SK-N-SH (cell line): ENCODE measurements around the gene PPAN. TPM values are rescaled to one million over a fixed set of nuclear protein-coding genes. Genes with fewer than 3 reads are reported as not detected.

Source experiments
- CTCF ChIA-PET: fragments of 300-600, 350-600 bp; formaldehyde crosslinking; extraction: SDS; loops from one replicate; lab custom pipeline; 2021; lab: Yijun Ruan, JAX
- POLR2A ChIA-PET: fragments of 350-600 bp; sonication (Branson Sonifier 250); formaldehyde crosslinking; extraction: SDS; loops from one replicate; lab custom pipeline; 2020; ENCODE audit warnings: antibody characterized with exemption, inconsistent platforms; lab: Yijun Ruan, JAX
- DNase-seq: peaks from one replicate; pipeline ENCODE4 v3.0.0; 2012
- H2AFZ ChIP-seq: fragments of 200-600 bp; sonication (generic); 2 replicates; pipeline ENCODE4 v1.8.1; 2016; ENCODE audit warnings: antibody characterized with exemption, mild to moderate bottlenecking, low read depth
- H3F3A ChIP-seq: fragments of 200-600 bp; sonication (generic); replicated peaks from 2 replicates; pipeline ENCODE3; 2016; ENCODE audit warnings: antibody characterized with exemption, mild to moderate bottlenecking; ENCODE audit not compliant: insufficient read depth
- H3K27ac ChIP-seq, 2 experiments: fragments of 200-500 bp in 1 of 2; fragments of 200-600 bp in 1 of 2; sonication (Bioruptor generic) in 1 of 2; sonication (generic), shearing (Covaris generic) in 1 of 2; 2 replicates each; pipeline versions ENCODE4 v1.5.1 to v1.6.1; 2014 to 2016; ENCODE audit warnings: low read depth in 2 of 2, inconsistent platforms in 1 of 2, low read length in 1 of 2, mild to moderate bottlenecking in 1 of 2, mixed read lengths in 1 of 2
- H3K27me3 ChIP-seq: fragments of 200-600 bp; sonication (generic), shearing (Covaris generic); 2 replicates; pipeline ENCODE4 v1.6.1; 2016; ENCODE audit warnings: mixed run types; ENCODE audit not compliant: insufficient read depth
- H3K36me3 ChIP-seq, 2 experiments: fragments of 200-500 bp in 1 of 2; fragments of 200-600 bp in 1 of 2; sonication (Bioruptor generic) in 1 of 2; sonication (generic) in 1 of 2; replicated peaks in 1 of 2; 2 replicates each; pipeline versions ENCODE3 to v1.5.1; 2014 to 2016; ENCODE audit warnings: low read length in 1 of 2, mild to moderate bottlenecking in 1 of 2; ENCODE audit not compliant: insufficient read depth in 2 of 2, control insufficient read depth in 1 of 2
- H3K4me1 ChIP-seq, 2 experiments: fragments of 200-500 bp in 1 of 2; fragments of 200-600 bp in 1 of 2; sonication (Bioruptor generic) in 1 of 2; sonication (generic), shearing (Covaris generic) in 1 of 2; 2 replicates each; pipeline versions ENCODE4 v1.5.1 to v1.6.1; 2014 to 2016; ENCODE audit warnings: low read depth in 1 of 2, low read length in 1 of 2, mixed run types in 1 of 2; ENCODE audit not compliant: insufficient read depth in 2 of 2, control insufficient read depth in 1 of 2
- H3K4me2 ChIP-seq: fragments of 200-600 bp; sonication (generic), shearing (Covaris generic); 2 replicates; pipeline ENCODE4 v1.6.1; 2017; ENCODE audit warnings: mixed run types
- H3K4me3 ChIP-seq, 2 experiments: fragments of 200-500 bp in 1 of 2; fragments of 200-600 bp in 1 of 2; sonication (Bioruptor generic) in 1 of 2; sonication (generic), shearing (Covaris generic) in 1 of 2; 2 replicates each; pipeline versions ENCODE4 v1.5.1 to v1.8.1; 2014 to 2016; ENCODE audit warnings: low read depth in 2 of 2, inconsistent platforms in 1 of 2, low read length in 1 of 2, mild to moderate bottlenecking in 1 of 2, mixed read lengths in 1 of 2, moderate library complexity in 1 of 2
- H3K79me2 ChIP-seq: fragments of 200-600 bp; sonication (generic); 2 replicates; pipeline ENCODE4 v1.8.1; 2017; ENCODE audit warnings: mild to moderate bottlenecking; ENCODE audit not compliant: insufficient read depth
- H3K9ac ChIP-seq: fragments of 200-600 bp; sonication (generic); 2 replicates; pipeline ENCODE4 v1.6.1; 2017; ENCODE audit warnings: mixed run types
- H3K9me2 ChIP-seq: fragments of 200-600 bp; sonication (generic); 2 replicates; pipeline ENCODE4 v1.6.1; 2017; ENCODE audit warnings: mixed run types
- H3K9me3 ChIP-seq: fragments of 200-600 bp; sonication (generic); 2 replicates; pipeline ENCODE4 v1.6.1; 2017; ENCODE audit warnings: mixed run types, mild to moderate bottlenecking, moderate library complexity
- H4K20me1 ChIP-seq: fragments of 200-600 bp; sonication (generic); 2 replicates; pipeline ENCODE4 v1.6.1; 2017; ENCODE audit warnings: mild to moderate bottlenecking, mixed run types; ENCODE audit not compliant: insufficient read depth
- ELF1 ChIP-seq: IDR thresholded peaks from 2 replicates; pipeline ENCODE4 v1.4.0; 2012
- EP300 ChIP-seq, 2 experiments: IDR thresholded peaks; 2 replicates each; pipeline versions ENCODE4 v1.4.0 to v1.6.1; 2012; ENCODE audit warnings: borderline replicate concordance in 1 of 2, low read depth in 1 of 2, low read length in 1 of 2
- FOXM1 ChIP-seq: IDR thresholded peaks from 2 replicates; pipeline ENCODE4 v1.4.0; 2012; ENCODE audit warnings: low read depth, mild to moderate bottlenecking
- IRF3 ChIP-seq: fragments of 150-350 bp; IDR thresholded peaks from 2 replicates; pipeline ENCODE4 v1.6.1; 2016; ENCODE audit warnings: mild to moderate bottlenecking, low read depth, low read length
- MEF2A ChIP-seq: IDR thresholded peaks from 2 replicates; pipeline ENCODE4 v1.4.0; 2012; ENCODE audit warnings: low read depth, borderline replicate concordance
- POLR2AphosphoS5 ChIP-seq: IDR thresholded peaks from 2 replicates; pipeline ENCODE4 v1.6.1; 2012; ENCODE audit warnings: low read depth, low read length
- REST ChIP-seq: IDR thresholded peaks from 2 replicates; pipeline ENCODE4 v1.6.1; 2012; ENCODE audit warnings: mild to moderate bottlenecking, low read depth, low read length, moderate library complexity
- RFX5 ChIP-seq: IDR thresholded peaks from 2 replicates; pipeline ENCODE4 v1.6.1; 2012; ENCODE audit warnings: mild to moderate bottlenecking, improper control_type of control experiment, low read length
- SIN3A ChIP-seq: IDR thresholded peaks from 2 replicates; pipeline ENCODE4 v1.6.1; 2012; ENCODE audit warnings: low read depth, mild to moderate bottlenecking, low read length, moderate library complexity, borderline replicate concordance
- SMC3 ChIP-seq: IDR thresholded peaks from 2 replicates; pipeline ENCODE4 v1.6.1; 2012; ENCODE audit warnings: low read depth, low read length, improper control_type of control experiment
- TCF12 ChIP-seq: IDR thresholded peaks from 2 replicates; pipeline ENCODE4 v1.4.0; 2012
- USF2 ChIP-seq: fragments of 150-350 bp; IDR thresholded peaks from 2 replicates; pipeline ENCODE4 v1.6.1; 2017; ENCODE audit warnings: antibody characterized with exemption, low read length, low read depth, borderline replicate concordance
- ZBTB33 ChIP-seq: IDR thresholded peaks from 2 replicates; pipeline ENCODE4 v1.4.0; 2012; ENCODE audit warnings: low read depth, borderline replicate concordance
- WGBS: methylation state at CpG from one replicate; pipeline ENCODE4 v1.1.6; 2017; ENCODE audit warnings: low lambda C conversion rate; 5-methylcytosine and 5-hydroxymethylcytosine counted together
- polyA plus RNA-seq, 3 experiments: library from polyadenylated mRNA; depleted of rRNA; stranded (reverse); fragments of >200 nt; gene quantifications; 2 replicates each; pipeline ENCODE4 v1.2.3, GENCODE V29; 2012
- TF ChIP-seq, protein P1 (sequence below): fragments of 200-600 bp; sonication (generic); IDR thresholded peaks from 2 replicates; pipeline ENCODE4 v1.6.1; 2017; ENCODE audit warnings: antibody characterized with exemption, mild to moderate bottlenecking, moderate library complexity

Gene PPAN
- polyA plus RNA-seq, 1 of the 3 experiments (the other 2 are of a cell fraction): 75.6 TPM

- Histone ChIP-seq H3K27me3 (peaks cover 19% of the 10 kb centered on the region), H3K79me2 (no peaks in the 10 kb centered on the region), H3K4me2 (no peak overlapping the region), H4K20me1 (no peaks in the 10 kb centered on the region), H3K27ac (no peak overlapping the region), H3K9me2 (no peaks in the 10 kb centered on the region), H3K9ac (no peak overlapping the region), H3K4me1 (no peaks in the 10 kb centered on the region), H3K36me3 (no peaks in the 10 kb centered on the region), H3F3A (no peaks in the 10 kb centered on the region), H3K4me3 (no peak overlapping the region), H2AFZ (no peak overlapping the region), H3K9me3 (no peaks in the 10 kb centered on the region)
- TF ChIP-seq POLR2AphosphoS5 (no peak), IRF3 (no peak), REST (no peak), TCF12 (no peak), USF2 (no peak), MEF2A (no peak)
- TF ChIP-seq, protein P1, sequence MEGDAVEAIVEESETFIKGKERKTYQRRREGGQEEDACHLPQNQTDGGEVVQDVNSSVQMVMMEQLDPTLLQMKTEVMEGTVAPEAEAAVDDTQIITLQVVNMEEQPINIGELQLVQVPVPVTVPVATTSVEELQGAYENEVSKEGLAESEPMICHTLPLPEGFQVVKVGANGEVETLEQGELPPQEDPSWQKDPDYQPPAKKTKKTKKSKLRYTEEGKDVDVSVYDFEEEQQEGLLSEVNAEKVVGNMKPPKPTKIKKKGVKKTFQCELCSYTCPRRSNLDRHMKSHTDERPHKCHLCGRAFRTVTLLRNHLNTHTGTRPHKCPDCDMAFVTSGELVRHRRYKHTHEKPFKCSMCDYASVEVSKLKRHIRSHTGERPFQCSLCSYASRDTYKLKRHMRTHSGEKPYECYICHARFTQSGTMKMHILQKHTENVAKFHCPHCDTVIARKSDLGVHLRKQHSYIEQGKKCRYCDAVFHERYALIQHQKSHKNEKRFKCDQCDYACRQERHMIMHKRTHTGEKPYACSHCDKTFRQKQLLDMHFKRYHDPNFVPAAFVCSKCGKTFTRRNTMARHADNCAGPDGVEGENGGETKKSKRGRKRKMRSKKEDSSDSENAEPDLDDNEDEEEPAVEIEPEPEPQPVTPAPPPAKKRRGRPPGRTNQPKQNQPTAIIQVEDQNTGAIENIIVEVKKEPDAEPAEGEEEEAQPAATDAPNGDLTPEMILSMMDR: no peak
- POLR2A ChIA-PET: no interaction called here
- no peak for DNase-seq
- WGBS: 25% methylated on average over 6 of the region's 6 CpGs
- CTCF ChIA-PET: no interaction called here
Observed at GRCh38 chr19:10076535-10076934, 29.6 kb upstream of the PPAN start.

DNA sequence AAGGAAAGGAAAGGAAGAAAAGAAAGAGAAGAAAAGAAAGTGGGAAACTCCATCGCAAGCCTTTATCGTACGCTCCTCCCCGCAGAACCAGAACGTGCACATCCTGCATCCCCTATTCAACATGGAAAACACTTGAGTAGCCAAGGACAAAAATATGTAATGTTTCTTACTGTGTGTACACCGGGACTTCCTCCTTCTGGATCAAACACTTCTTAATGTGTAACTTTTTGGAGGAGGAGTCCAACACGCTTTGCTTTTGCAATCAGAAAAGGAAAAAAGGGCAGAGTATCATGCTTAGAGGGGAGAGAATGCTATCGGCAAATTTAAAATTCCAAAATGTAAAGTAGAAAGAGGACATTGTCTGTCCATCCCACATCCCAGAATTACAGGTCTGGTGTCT, 27.8 kb upstream of the PPAN start:
- H3K27me3 ChIP-seq: peaks cover 23% of the 10 kb centered on the region
- DNase-seq: no peak
- no peaks in the 10 kb centered on the region for H4K20me1 ChIP-seq
- H3K36me3 ChIP-seq: no peaks in the 10 kb centered on the region
- POLR2A ChIA-PET: no interaction called here
- no peak overlapping the region for H2AFZ ChIP-seq
- H3K4me3 ChIP-seq: no peak overlapping the region
- H3F3A ChIP-seq: no peaks in the 10 kb centered on the region
- no peaks in the 10 kb centered on the region for H3K4me1 ChIP-seq
- H3K9me3 ChIP-seq: no peaks in the 10 kb centered on the region
- no peaks in the 10 kb centered on the region for H3K9me2 ChIP-seq
- 59% methylated on average over 8 of the region's 8 CpGs for WGBS
- H3K27ac ChIP-seq: no peak overlapping the region
- H3K4me2 ChIP-seq: no peak overlapping the region
- CTCF ChIA-PET: no interaction called here
- no peak overlapping the region for H3K9ac ChIP-seq
- no peaks in the 10 kb centered on the region for H3K79me2 ChIP-seq
- TF ChIP-seq ZBTB33: no peak
- TF ChIP-seq, protein P1: no peak
- no peak for TF ChIP-seq USF2
- no peak for TF ChIP-seq SMC3
- TF ChIP-seq FOXM1: no peak
- TF ChIP-seq ELF1: no peak
- no peak for TF ChIP-seq SIN3A
- no peak for TF ChIP-seq RFX5
- TF ChIP-seq EP300 (IDR thresholded peaks at IDR 0.05; ENCODE audit: borderline replicate concordance in 1 of 2, low read depth in 1 of 2, low read length in 1 of 2): no peak
